A673 (cell line): ENCODE results near the gene IQGAP3.

Experiments
- CTCF ChIP-seq: fragments of 300-800, 200-600 bp; sonication (generic); conservative IDR thresholded peaks from 2 replicates; pipeline ENCODE4 v1.5.1; 2017; ENCODE audit warnings: low read depth, mild to moderate bottlenecking, antibody characterized with exemption, low read length, moderate library complexity, mixed read lengths
- EZH2 ChIP-seq: fragments of 200-600 bp; sonication (generic); IDR thresholded peaks from 2 replicates; pipeline ENCODE4 v1.6.1; 2017; ENCODE audit warnings: borderline replicate concordance, low read depth, mild to moderate bottlenecking, mixed read lengths, antibody characterized with exemption, low read length; ENCODE audit not compliant: poor library complexity, severe bottlenecking

- TF ChIP-seq CTCF, result no peak
- no peak for TF ChIP-seq EZH2
Observed at GRCh38 chr1:156508205-156508954, 64.0 kb downstream of the IQGAP3 start.
